Sigmoid colon (tissue), 7 donors: Measurements from ENCODE around the gene FOXP1. TPM values are rescaled to one million over a fixed set of nuclear protein-coding genes. Genes with fewer than 3 reads are reported as not detected.

Source experiments
- DNase-seq: peaks from one replicate; pipeline ENCODE4 v3.0.0-alpha.2; 2019
- H3K27ac ChIP-seq, 4 donors: fragments of 200-600 bp; sonication (generic); one replicate each; pipeline ENCODE4 v1.5.1; 2016 to 2019; ENCODE audit warnings: mild to moderate bottlenecking in 1 of 4
- H3K27me3 ChIP-seq, 3 donors: fragments of 200-600 bp; sonication (generic); one replicate each; pipeline ENCODE4 v1.5.1; 2019; ENCODE audit warnings: mild to moderate bottlenecking in 1 of 3
- H3K36me3 ChIP-seq, 4 donors: fragments of 200-600 bp; sonication (generic); one replicate each; pipeline ENCODE4 v1.5.1; 2016 to 2019
- H3K4me1 ChIP-seq, 4 donors: fragments of 200-600 bp; sonication (generic); one replicate each; pipeline ENCODE4 v1.5.1; 2017 to 2019
- H3K4me3 ChIP-seq, 4 donors: fragments of 200-600 bp; sonication (generic); one replicate each; pipeline ENCODE4 v1.5.1; 2017 to 2019; ENCODE audit warnings: mild to moderate bottlenecking in 2 of 4, moderate library complexity in 1 of 4
- H3K9me3 ChIP-seq, 4 donors: fragments of 200-600 bp in 3 of 4; sonication (generic) in 3 of 4; one replicate each; pipeline versions ENCODE4 v1.5.1 to v1.6.1; 2013 to 2019
- CTCF ChIP-seq, 4 experiments: fragments of 450-650 bp in 3 of 4; fragments of 200-600 bp in 1 of 4; IDR thresholded peaks; one replicate each; pipeline ENCODE4 v1.5.1; 2016 to 2019; ENCODE audit warnings: antibody characterized with exemption in 4 of 4, mild to moderate bottlenecking in 3 of 4, moderate library complexity in 2 of 4
- EP300 ChIP-seq, 4 donors: sonication (generic); formaldehyde crosslinking; IDR thresholded peaks; one replicate each; pipeline ENCODE4 v1.6.1; 2017; ENCODE audit warnings: antibody characterized with exemption in 4 of 4
- POLR2A ChIP-seq, 2 donors: fragments of 450-650 bp; IDR thresholded peaks; one replicate each; pipeline ENCODE4 v1.6.1; 2016; ENCODE audit warnings: antibody characterized with exemption in 2 of 2, mild to moderate bottlenecking in 2 of 2, moderate library complexity in 2 of 2
- POLR2AphosphoS5 ChIP-seq, 4 donors: sonication (generic); formaldehyde crosslinking; IDR thresholded peaks; one replicate each; pipeline ENCODE4 v1.6.1; 2017; ENCODE audit warnings: antibody characterized with exemption in 4 of 4
- WGBS, 2 donors: extraction: QIAGEN DNeasy Blood & Tissue Kit; methylation state at CpG; one replicate each; pipeline ENCODE4 v1.1.7; 2013; 5-methylcytosine and 5-hydroxymethylcytosine counted together
- intact Hi-C: fragments of 100-400 bp; cut with DNase I; formaldehyde crosslinking; loops from one replicate; pipeline ENCODE4 v1.15.1; 2023
- polyA plus RNA-seq, 3 donors: library from polyadenylated mRNA; stranded (reverse); fragments of 200-250 nt; gene quantifications; one replicate each; pipeline ENCODE4 v1.2.3, GENCODE V29; 2013
- total RNA-seq, 4 donors: library from RNA; depleted of rRNA; stranded (reverse); fragments of >200 nt; gene quantifications; one replicate each; pipeline ENCODE4 v1.1.0, GENCODE V29; 2016
- donor health status: healthy with polysubstance abuse.
- donor health status: Bipolar disorder and iron deficiency.
- donor health status: healthy.

The FOXP1 gene
- total and polyA plus RNA-seq, 7 donors: 13.8 to 232 (median 139) TPM

- DNase-seq: no peak
- peak in 3 of 4 donors; percentile 7 to 44 (median 23) for TF ChIP-seq POLR2AphosphoS5 (IDR thresholded peaks at IDR 0.05)
- TF ChIP-seq CTCF (IDR thresholded peaks at IDR 0.05): no peak
- no peak for TF ChIP-seq POLR2A (IDR thresholded peaks at IDR 0.05)
- TF ChIP-seq EP300 (IDR thresholded peaks at IDR 0.05): no peak
- WGBS, 2 donors: 27 to 48% methylated on average over 7 of the region's 7 CpGs
- no peak overlapping the region for H3K4me3 ChIP-seq
- H3K36me3 ChIP-seq: peaks cover 0 to 16% (median 0%) of the 10 kb centered on the region in 4 donors
- H3K27me3 ChIP-seq: no peaks in the 10 kb centered on the region
- peaks cover 0 to 100% (median 99%) of the 10 kb centered on the region in 4 donors for H3K4me1 ChIP-seq
- no peaks in the 10 kb centered on the region for H3K9me3 ChIP-seq
- H3K27ac ChIP-seq: peak overlapping the region; percentile 79 to 99 (median 94)
- intact Hi-C loops: no loop called here
These were observed 531.4 kb downstream of the FOXP1 start for GRCh38 chr3:71051893-71052687.

GRCh38 chr3:71051259-71051595 is 532.3 kb downstream of the FOXP1 start:
- 23 to 62% methylated on average over 5 of the region's 5 CpGs for WGBS, 2 donors
- peak overlapping the region; percentile 79 to 99 (median 94) for H3K27ac ChIP-seq
- H3K27me3 ChIP-seq: no peaks in the 10 kb centered on the region
- TF ChIP-seq CTCF (IDR thresholded peaks at IDR 0.05) (no peak), POLR2AphosphoS5 (IDR thresholded peaks at IDR 0.05) (no peak), POLR2A (IDR thresholded peaks at IDR 0.05) (no peak), EP300 (IDR thresholded peaks at IDR 0.05) (no peak)
- no peaks in the 10 kb centered on the region for H3K9me3 ChIP-seq
- peaks cover 0 to 23% (median 0%) of the 10 kb centered on the region in 4 donors for H3K36me3 ChIP-seq
- H3K4me1 ChIP-seq: peaks cover 0 to 100% (median 99%) of the 10 kb centered on the region in 4 donors
- no peak for DNase-seq
- no peak overlapping the region for H3K4me3 ChIP-seq
- intact Hi-C loops: no loop called here

GRCh38 chr3:71050538-71051258 is 532.8 kb downstream of the FOXP1 start:
- Histone ChIP-seq H3K27me3 (no peaks in the 10 kb centered on the region), H3K9me3 (no peaks in the 10 kb centered on the region), H3K36me3 (peaks cover 0 to 29% (median 0%) of the 10 kb centered on the region in 4 donors), H3K4me3 (no peak overlapping the region), H3K4me1 (peaks cover 0 to 100% (median 98%) of the 10 kb centered on the region in 4 donors), H3K27ac (peak overlapping the region; percentile 79 to 99 (median 94))
- DNase-seq: no peak
- 23 to 47% methylated on average over 6 of the region's 6 CpGs for WGBS, 2 donors
- TF ChIP-seq POLR2AphosphoS5 (IDR thresholded peaks at IDR 0.05) (no peak), CTCF (IDR thresholded peaks at IDR 0.05) (no peak)
- intact Hi-C loops: no loop called here

- H3K4me1 ChIP-seq: peaks cover 0 to 100% (median 98%) of the 10 kb centered on the region in 4 donors
- peaks cover 0 to 34% (median 0%) of the 10 kb centered on the region in 4 donors for H3K36me3 ChIP-seq
- intact Hi-C loops: no loop called here
These were observed 533.4 kb downstream of the FOXP1 start for GRCh38 chr3:71050166-71050537.

More at GRCh38 chr3:71050166-71050537, 533.4 kb downstream of the FOXP1 start:
- no peak for DNase-seq
- Histone ChIP-seq H3K9me3 (no peaks in the 10 kb centered on the region), H3K27me3 (no peaks in the 10 kb centered on the region), H3K4me3 (no peak overlapping the region), H3K27ac (peak overlapping the region; percentile 79 to 99 (median 94))
- TF ChIP-seq EP300 (IDR thresholded peaks at IDR 0.05) (no peak), CTCF (IDR thresholded peaks at IDR 0.05) (no peak), POLR2AphosphoS5 (IDR thresholded peaks at IDR 0.05) (no peak), POLR2A (IDR thresholded peaks at IDR 0.05) (no peak)
- WGBS, 2 donors: 11 to 32% methylated on average over 2 of the region's 2 CpGs
